ENCODE results near the gene SYNE1.

- TF ChIP-seq E2F1 (CRISPR knock-in tag; IDR thresholded peaks at IDR 0.05) = no peak
- no peak for TF ChIP-seq PRDM15 (CRISPR knock-in tag; IDR thresholded peaks at IDR 0.05)
- TF ChIP-seq ZNF121 (CRISPR knock-in tag; IDR thresholded peaks at IDR 0.05) = no peak
- no peak for TF ChIP-seq IRF2 (CRISPR knock-in tag; IDR thresholded peaks at IDR 0.05; ENCODE audit: borderline replicate concordance, low read depth)
- TF ChIP-seq CTCF (IDR thresholded peaks at IDR 0.05) = no peak
These were observed 432.6 kb downstream of the SYNE1 start for GRCh38 chr6:152204591-152204990.

All from WTC11 (cell line).